HEK293 (cell line): Measurements from ENCODE around the gene TIMP2.

Source experiments
- BCL11A ChIP-seq: fragments of 450-650 bp; formaldehyde crosslinking; IDR thresholded peaks from 2 replicates; pipeline ENCODE4 v1.5.1; 2016; ENCODE audit warnings: low read depth, missing biosample characterization, missing genetic modification characterization
- CTCF ChIP-seq: fragments of 450-650 bp; formaldehyde crosslinking; IDR thresholded peaks from 2 replicates; pipeline ENCODE4 v1.5.1; 2016; ENCODE audit warnings: missing biosample characterization, missing genetic modification characterization
- OSR2 ChIP-seq: fragments of 450-650 bp; formaldehyde crosslinking; IDR thresholded peaks from 2 replicates; pipeline ENCODE4 v1.5.1; 2016; ENCODE audit warnings: missing biosample characterization, missing genetic modification characterization
- REST ChIP-seq: fragments of 450-650 bp; formaldehyde crosslinking; IDR thresholded peaks from 2 replicates; pipeline ENCODE4 v1.5.1; 2016; ENCODE audit warnings: missing biosample characterization, missing genetic modification characterization
- YY1 ChIP-seq: fragments of 450-650 bp; formaldehyde crosslinking; IDR thresholded peaks from 2 replicates; pipeline ENCODE4 v1.5.1; 2018; ENCODE audit warnings: missing biosample characterization, missing genetic modification characterization
- ZBTB21 ChIP-seq: fragments of 450-650 bp; formaldehyde crosslinking; IDR thresholded peaks from 2 replicates; pipeline ENCODE4 v1.5.1; 2017; ENCODE audit warnings: missing biosample characterization, missing genetic modification characterization
- ZBTB8A ChIP-seq: fragments of 450-650 bp; formaldehyde crosslinking; IDR thresholded peaks from 2 replicates; pipeline ENCODE4 v1.5.1; 2016; ENCODE audit warnings: missing biosample characterization, missing genetic modification characterization
- ZIC2 ChIP-seq: fragments of 450-650 bp; formaldehyde crosslinking; IDR thresholded peaks from 2 replicates; pipeline ENCODE4 v1.5.1; 2016; ENCODE audit warnings: missing biosample characterization, missing genetic modification characterization
- ZNF639 ChIP-seq: fragments of 450-650 bp; formaldehyde crosslinking; IDR thresholded peaks from 2 replicates; pipeline ENCODE4 v1.5.1; 2016; ENCODE audit warnings: missing biosample characterization, missing genetic modification characterization
- ZNF704 ChIP-seq: fragments of 450-650 bp; formaldehyde crosslinking; IDR thresholded peaks from 2 replicates; pipeline ENCODE4 v1.5.1; 2016; ENCODE audit warnings: missing biosample characterization, missing genetic modification characterization

- TF ChIP-seq BCL11A (tag by site-specific recombination) (no peak), ZNF704 (tag by site-specific recombination) (no peak), ZBTB8A (no peak), ZBTB21 (tag by site-specific recombination) (no peak), YY1 (tag by site-specific recombination) (no peak), CTCF (tag by site-specific recombination) (no peak), REST (no peak), OSR2 (tag by site-specific recombination) (no peak), ZIC2 (tag by site-specific recombination) (no peak), ZNF639 (tag by site-specific recombination) (no peak)
Observed at GRCh38 chr17:78963378-78963777, 38.2 kb upstream of the TIMP2 start.
